Psoas muscle (tissue), 8 donors: Measurements from ENCODE around the gene GRIN2A. TPM values are rescaled to one million over a fixed set of nuclear protein-coding genes. Genes with fewer than 3 reads are reported as not detected.

Experiments used
- ATAC-seq, 4 donors: fragments of 200-7000 bp; cut with Tn5 transposase; one replicate each; pipeline ENCODE4 v1.9.1; 2020; ENCODE audit warnings: moderate library complexity in 3 of 4, mild to moderate bottlenecking in 2 of 4
- DNase-seq, 2 donors: peaks; one replicate each; pipeline ENCODE4 v3.0.0-alpha.2; 2020
- H3K27ac ChIP-seq: fragments of 200-600 bp; one replicate; pipeline ENCODE4 v1.8.0; 2022
- H3K27me3 ChIP-seq, 3 donors: fragments of 200-600 bp in 1 of 3; one replicate each; pipeline versions ENCODE4 v1.6.1 to v1.8.0; 2013 to 2022; ENCODE audit warnings: low read length in 2 of 3, mild to moderate bottlenecking in 2 of 3, moderate library complexity in 1 of 3; ENCODE audit not compliant: insufficient read depth in 3 of 3
- H3K36me3 ChIP-seq, 2 donors: fragments of 200-600 bp in 1 of 2; one replicate each; pipeline versions ENCODE4 v1.6.1 to v1.8.0; 2013 to 2022; ENCODE audit warnings: low read depth in 1 of 2, mild to moderate bottlenecking in 1 of 2, moderate library complexity in 1 of 2; ENCODE audit not compliant: insufficient read depth in 1 of 2
- H3K4me1 ChIP-seq: fragments of 200-600 bp; one replicate; pipeline ENCODE4 v1.8.0; 2022
- H3K4me3 ChIP-seq: fragments of 200-600 bp; one replicate; pipeline ENCODE4 v1.8.0; 2022; ENCODE audit warnings: mild to moderate bottlenecking
- H3K9me3 ChIP-seq: fragments of 200-600 bp; one replicate; pipeline ENCODE4 v1.8.0; 2022
- CTCF ChIP-seq: fragments of 200-600 bp; IDR thresholded peaks from one replicate; pipeline ENCODE4 v1.8.0; 2022; ENCODE audit warnings: antibody characterized with exemption
- WGBS, 3 donors: extraction: QIAGEN DNeasy Blood & Tissue Kit; methylation state at CpG; one replicate each; pipeline versions ENCODE4 v1.1.6 to v1.1.7; 2013; 5-methylcytosine and 5-hydroxymethylcytosine counted together
- intact Hi-C, 2 donors: fragments of 100-400 bp; cut with DNase I; formaldehyde crosslinking; loops; one replicate each; pipeline versions ENCODE4 v1.11.0 to v1.14.2; 2022
- polyA plus RNA-seq, 3 donors: library from polyadenylated mRNA; stranded (reverse); fragments of 200-250 nt; gene quantifications; one replicate each; pipeline ENCODE4 v1.2.3, GENCODE V29; 2013
- total RNA-seq, 4 donors: library from RNA; stranded (reverse); fragmentation: NEBNext Ultra II Directional in 2 of 4; extraction: Animal tissue kit (Norgen Biotek cat#: 25700) in 2 of 4; gene quantifications; one replicate each; pipeline versions ENCODE4 v1.2.1 to v1.2.4, GENCODE V29; 2021 to 2023
- donor health status: healthy with polysubstance abuse.
- donor health status: DM: no; HTN: no; CAD: no; lungs with moderate emphysema.
- donor health status: Bipolar disorder and iron deficiency.
- donor health status: healthy.
- donor health status: DM: yes; HTN: yes; CAD: no.
- donor health status: DM: no; HTN: no; CAD: no.
- donor health status: DM: no; HTN: no; CAD: no.
- donor health status: DM: yes; HTN: yes; CAD: no.

GRIN2A gene
- total and polyA plus RNA-seq, 7 donors = 0.01 to 0.62 (median 0.17) TPM; not detected in 2

- no peaks in the 10 kb centered on the region for H3K4me1 ChIP-seq
- intact Hi-C loops = no loop called here
- H3K9me3 ChIP-seq = no peaks in the 10 kb centered on the region
- DNase-seq (no peak), ATAC-seq (no peak)
- no peak for TF ChIP-seq CTCF
- peaks cover 0 to 6% (median 6%) of the 10 kb centered on the region in 3 donors for H3K27me3 ChIP-seq
- H3K27ac ChIP-seq = no peak overlapping the region
- H3K4me3 ChIP-seq = no peak overlapping the region
- WGBS, 3 donors = 57 to 64% (median 59%) methylated on average over 2 of the region's 2 CpGs
- H3K36me3 ChIP-seq = no peaks in the 10 kb centered on the region
Observed at GRCh38 chr16:9826656-9827055, 355.6 kb downstream of the GRIN2A start.

- H3K4me3 ChIP-seq = no peak overlapping the region
- no peaks in the 10 kb centered on the region for H3K9me3 ChIP-seq
- TF ChIP-seq CTCF = no peak
- no peak overlapping the region for H3K27ac ChIP-seq
- ATAC-seq (no peak), DNase-seq (no peak)
- no peaks in the 10 kb centered on the region for H3K4me1 ChIP-seq
- no peaks in the 10 kb centered on the region for H3K36me3 ChIP-seq
- intact Hi-C loops = no loop called here
- 58 to 62% (median 59%) methylated on average over 12 of the region's 12 CpGs for WGBS, 3 donors
- peaks cover 0 to 9% (median 6%) of the 10 kb centered on the region in 3 donors for H3K27me3 ChIP-seq
Observed at GRCh38 chr16:9824200-9825068, 357.8 kb downstream of the GRIN2A start.

- 53 to 63% (median 58%) methylated on average over 3 of the region's 3 CpGs for WGBS, 3 donors
- no peak for TF ChIP-seq CTCF
- DNase-seq (no peak), ATAC-seq (no peak)
- intact Hi-C loops = no loop called here
- Histone ChIP-seq H3K4me1 (no peaks in the 10 kb centered on the region), H3K27ac (no peak overlapping the region), H3K27me3 (peaks cover 0 to 9% (median 6%) of the 10 kb centered on the region in 3 donors), H3K36me3 (no peaks in the 10 kb centered on the region), H3K9me3 (no peaks in the 10 kb centered on the region), H3K4me3 (no peak overlapping the region)
Observed at GRCh38 chr16:9823510-9823909, 358.7 kb downstream of the GRIN2A start.

- H3K9me3 ChIP-seq = no peaks in the 10 kb centered on the region
- 57 to 59% (median 57%) methylated on average over 7 of the region's 7 CpGs for WGBS, 3 donors
- intact Hi-C loops = no loop called here
- no peak overlapping the region for H3K27ac ChIP-seq
- peaks cover 0 to 9% (median 6%) of the 10 kb centered on the region in 3 donors for H3K27me3 ChIP-seq
- H3K4me1 ChIP-seq = no peaks in the 10 kb centered on the region
- no peak for ATAC-seq
- no peaks in the 10 kb centered on the region for H3K36me3 ChIP-seq
- TF ChIP-seq CTCF = no peak
- no peak for DNase-seq
- no peak overlapping the region for H3K4me3 ChIP-seq
Observed at GRCh38 chr16:9821970-9822369, 360.3 kb downstream of the GRIN2A start.
